ENCODE data around the gene TRMT2A.

The TRMT2A gene

DNA sequence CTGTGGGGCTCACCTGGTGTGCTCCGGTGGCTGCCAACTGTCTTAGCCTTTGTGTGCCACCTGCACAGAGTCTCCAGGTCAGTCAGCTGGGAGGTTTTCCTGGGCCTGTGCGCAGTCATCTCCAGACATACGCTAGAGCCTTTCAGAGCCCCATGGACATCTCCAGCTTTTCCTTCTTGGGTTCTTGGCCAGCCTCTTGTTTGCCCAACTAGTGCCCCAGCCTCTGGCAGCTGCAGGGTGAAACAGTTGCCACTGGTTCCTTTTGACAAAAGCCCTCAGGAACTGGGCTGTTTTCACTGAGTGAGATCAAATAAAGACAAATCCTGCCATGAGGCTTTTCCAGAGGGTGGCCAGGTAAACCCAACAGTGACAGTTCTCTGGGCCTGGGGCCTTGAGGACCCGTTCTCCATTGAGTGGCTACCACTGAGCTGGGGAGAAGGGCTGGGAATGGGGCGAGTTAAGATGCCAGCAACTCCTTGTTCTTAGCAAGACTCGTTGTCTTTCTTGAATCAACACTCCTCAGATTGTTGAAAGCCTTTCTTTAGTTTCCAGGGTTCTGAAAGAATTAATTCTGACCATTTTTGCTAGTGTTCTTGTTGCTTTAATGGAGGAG, 17.8 kb downstream of the TRMT2A start:
- no peak for DNase-seq

DNA sequence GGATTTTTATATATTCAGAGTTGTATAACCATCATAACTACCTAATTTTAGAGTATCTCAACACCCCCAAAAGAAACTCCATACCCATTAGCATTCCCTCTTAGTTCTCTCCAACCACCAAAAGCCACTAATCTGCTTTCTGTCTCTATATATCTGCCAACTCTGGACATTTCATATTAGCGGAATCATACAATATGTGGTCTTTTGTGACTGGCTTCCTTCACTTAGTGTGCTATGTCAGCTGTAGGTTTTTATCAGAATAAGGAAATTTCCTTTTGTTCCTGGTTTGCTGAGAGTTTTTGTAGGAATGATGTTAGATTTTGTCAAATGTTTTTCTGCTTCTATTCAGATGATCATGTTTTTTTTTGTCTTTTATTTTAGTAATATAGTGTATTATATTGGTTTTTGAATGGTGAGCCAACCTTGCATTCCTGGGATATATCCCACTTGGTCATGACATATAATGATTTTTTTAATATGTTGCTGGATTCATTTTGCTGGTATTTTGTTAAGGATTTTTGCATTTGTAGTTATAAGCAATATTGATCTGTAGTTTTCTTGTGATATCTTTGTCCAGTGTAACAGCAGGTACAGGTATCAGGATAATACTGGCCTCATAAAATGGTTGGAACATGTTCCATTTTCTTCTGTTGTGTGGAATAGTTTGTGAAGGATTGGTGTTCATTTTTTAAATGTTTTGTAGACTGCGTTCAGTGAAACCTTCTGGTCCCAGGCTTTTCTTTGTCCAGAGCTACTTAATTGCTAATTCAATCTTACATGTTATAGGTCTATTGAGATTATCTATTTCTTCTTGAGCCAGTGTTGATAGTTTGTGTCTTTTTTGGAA, 20.2 kb downstream of the TRMT2A start:
- no peak for DNase-seq

DNA sequence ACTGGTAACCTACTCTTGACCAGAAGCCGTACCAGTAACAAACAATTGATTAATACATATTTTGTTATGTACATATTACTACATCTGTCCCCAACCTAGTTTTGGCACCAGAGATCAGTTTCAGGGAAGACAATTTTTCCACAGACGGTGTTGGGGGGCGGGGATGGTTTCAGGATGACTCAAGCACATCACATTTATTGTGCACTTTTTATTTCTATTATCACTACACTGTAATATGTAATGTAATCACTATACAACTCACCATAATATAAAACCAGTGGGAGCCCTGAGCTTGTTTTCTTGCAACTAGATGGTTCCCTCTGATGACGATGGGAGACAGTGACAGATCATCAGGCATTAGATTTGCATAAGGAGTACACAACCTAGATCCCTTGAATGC, 21.5 kb downstream of the TRMT2A start:
- peak; percentile 55 for DNase-seq

DNA sequence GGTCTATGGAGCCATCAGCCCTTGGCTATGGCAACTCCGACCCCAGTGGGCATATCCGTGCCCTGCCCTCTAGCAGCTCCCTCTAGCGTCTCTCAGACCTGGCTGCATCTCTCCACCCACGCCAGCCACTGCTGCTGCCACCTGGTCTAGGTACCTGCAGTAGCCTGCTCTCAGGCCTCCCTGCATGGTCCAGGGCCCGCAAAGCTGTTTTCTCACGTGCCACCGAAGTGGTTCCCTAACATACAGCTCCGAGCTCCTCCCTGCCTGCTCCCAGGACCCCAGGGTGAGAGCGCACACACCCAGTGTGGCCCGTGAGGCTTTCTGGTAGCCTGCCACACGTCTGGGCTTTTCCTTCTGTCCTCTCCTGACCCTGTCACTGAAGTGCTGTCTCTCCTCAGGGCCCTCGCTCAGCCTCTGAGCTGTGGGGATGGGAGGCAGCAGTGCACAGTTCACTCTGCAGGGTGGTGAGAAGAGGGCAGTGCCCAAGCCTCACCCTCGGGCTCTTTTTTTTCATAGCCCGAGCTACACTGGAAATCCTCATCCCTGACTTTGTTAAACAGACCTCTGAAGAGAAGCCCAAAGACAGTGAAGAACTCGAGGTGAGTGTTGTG, 22.7 kb downstream of the TRMT2A start:
- DNase-seq, result no peak

DNA sequence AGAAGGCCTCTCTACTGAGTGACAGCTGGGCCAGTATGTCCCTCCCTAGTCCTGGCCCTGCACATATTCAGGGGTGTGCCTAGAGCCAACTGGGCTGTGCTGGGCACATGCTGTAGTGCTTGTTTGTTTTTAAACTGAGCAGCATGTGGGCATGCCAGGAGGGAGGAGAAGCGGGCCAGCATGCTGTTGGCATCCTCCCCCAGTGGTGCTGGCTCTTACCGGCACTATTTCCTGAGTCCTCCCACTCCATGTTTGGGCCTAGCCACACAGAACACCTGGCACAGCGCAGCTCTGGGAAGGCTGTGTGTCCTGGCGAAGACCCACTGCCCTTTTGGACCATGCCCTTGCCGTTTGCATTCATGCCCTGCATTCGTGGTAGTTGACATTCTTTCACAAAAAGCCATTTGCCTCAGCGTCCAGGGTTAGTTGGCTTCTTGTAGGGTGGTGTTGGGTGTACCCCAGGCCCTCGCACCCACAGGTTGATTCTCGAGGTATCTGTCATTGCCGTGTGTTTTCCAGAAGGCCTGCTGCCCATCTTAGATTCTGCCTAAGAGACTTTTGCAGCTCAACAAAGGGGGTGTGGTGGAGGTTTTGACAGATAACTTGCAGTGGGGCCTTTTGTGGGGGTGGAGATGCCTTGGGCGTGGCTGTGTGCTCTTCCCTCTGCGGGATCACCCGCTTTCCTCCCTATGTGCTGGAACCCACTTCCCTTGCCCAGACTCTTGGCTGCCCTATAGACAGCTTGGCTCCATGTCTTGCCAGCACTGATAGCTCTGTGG, 23.4 kb downstream of the TRMT2A start:
- no peak for DNase-seq

DNA sequence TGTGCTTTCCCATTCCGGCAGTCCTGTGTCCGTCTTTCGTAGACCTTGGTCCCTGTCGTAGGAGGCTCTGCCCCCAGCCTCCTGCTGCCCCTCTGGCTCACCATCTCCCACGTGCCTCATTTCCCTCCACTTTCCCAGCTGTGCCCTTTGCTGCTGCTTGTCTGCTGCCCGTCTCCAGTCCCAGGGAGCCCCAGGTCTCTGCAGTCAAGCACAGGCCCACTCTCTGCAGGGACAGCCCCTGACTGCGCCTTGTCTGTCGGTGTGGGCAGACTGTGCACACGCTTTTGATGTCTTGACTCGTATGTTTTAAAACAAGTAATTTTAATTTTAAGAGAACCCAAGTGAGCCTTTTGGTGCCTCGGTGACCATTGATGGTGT, 24.6 kb downstream of the TRMT2A start:
- no peak for DNase-seq

DNA sequence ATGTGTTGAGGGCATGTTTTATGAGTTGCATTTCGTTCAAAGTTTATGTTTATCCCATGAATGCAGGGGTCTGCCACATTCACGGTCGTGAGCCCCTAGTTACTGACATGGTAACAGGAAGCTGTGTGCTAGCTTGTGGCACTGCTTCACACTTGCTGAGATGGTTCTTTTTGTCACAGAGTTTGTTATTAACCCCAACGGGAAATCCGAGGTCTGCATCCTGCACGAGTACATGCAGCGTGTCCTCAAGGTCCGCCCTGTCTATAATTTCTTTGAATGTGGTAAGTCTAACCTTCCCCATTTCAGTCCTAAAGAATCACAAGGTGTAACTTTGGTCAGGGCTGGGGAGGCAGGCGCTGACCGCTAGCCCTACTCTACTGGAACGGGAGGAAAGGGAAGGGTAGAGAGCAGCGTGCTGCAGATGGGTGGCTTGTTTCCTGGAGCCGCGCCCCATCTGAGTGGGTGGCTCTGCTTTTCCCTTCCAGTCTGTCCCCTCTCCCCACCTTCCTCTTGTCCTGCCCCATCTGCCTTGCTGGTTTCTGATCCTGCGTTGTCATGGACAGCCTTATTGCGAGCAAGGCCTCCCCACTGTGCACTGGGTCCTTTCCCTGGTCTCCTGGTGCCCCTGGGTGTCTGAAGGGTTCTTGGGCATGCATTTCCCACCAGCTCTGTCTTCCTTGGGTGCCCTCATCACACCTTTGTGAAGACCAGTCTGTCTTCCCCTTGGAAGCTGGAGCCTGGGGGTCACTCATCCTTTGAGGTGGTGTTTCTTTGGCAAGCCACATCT, 25.1 kb downstream of the TRMT2A start:
- DNase-seq, result no peak

DNA sequence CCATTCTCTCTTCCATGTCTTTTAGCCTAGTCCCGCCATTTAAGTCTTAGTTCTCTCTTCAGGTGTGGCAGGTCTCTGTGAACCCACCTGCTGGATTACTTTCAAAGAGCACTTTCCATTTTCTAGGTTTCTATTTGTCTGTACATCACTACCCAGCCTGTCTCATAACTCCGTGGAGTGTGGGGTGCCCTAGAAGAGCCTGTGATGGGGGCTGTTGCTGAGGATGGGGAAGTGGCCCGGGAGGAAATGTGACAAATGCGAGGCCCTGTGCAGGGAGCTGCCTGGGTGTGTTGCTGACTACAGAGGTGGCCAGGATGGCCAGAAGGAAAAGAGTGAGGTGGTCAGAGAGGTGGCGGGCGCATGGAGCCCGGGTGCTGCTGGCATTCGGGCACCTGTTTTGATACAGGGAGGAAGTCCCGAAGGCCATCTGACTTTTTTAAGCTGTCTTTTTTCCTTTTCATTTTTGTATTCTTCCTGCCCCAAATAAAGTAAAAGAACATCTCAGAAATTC, 26.2 kb downstream of the TRMT2A start:
- DNase-seq, result no peak

DNA sequence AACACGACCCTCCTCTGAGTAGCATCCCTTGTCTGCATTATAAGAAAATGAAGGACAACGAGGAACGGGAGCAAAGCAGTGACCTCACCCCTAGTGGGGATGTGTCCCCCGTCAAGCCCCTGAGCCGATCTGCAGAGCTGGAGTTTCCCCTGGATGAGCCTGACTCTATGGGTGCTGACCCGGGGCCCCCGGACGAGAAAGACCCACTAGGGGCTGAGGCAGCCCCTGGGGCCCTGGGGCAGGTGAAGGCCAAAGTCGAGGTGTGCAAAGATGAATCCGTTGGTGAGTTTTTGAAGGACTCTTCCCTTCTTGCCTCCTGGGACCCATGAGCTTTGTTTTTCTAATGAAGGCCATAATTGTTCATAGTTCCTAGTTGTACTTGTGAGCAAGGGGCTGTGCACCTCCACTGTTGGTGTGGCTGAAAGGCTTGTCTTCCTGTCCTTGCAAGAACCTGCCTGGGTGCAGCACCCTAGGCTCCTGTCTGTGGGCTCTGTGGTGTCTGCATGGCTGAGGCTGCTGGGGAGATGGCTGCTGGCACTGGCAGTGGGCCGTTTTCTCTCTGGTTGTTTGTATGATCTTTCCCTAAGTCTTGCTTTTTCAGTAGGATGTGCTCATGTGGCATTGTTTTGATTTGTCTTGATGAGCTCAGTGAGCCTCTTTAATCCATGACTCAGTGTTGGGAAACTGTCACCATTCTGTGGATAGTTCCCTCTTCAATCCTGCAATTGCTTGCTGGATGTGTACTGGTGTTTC, 26.9 kb downstream of the TRMT2A start:
- DNase-seq, result no peak

DNA sequence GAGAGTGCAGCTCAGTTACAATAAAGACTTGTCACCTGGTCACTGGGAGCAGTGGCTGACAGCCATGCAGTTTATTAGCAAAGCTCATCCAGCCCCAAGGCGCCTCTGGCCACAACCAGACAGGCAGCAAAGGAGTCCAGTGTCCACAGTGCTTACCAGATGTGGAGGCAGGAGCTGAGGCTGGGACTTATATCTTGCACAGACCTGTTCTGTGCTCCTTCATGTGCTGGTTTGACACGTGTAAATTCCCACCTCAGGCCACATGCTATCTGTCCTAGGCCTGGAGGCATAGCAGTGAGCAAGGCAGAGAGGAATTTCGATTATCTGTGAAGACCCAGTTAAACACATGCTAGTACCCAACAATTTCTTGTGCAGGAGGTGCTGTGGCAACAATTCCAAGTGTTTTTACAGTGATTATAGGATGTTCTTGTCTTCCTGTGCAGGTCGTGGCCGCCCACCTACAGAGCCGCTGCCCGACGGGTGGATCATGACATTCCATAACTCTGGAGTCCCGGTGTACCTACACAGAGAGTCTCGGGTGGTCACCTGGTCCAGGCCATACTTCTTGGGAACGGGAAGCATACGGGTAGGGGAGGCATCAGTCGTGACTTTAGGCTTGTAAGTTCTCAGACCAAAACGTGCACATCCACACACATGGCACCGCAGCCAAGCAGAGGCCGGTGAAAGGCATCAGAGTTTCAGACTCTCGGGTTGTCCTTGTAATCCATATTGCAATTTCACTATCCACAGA, 27.6 kb downstream of the TRMT2A start:
- no peak for DNase-seq

DNA sequence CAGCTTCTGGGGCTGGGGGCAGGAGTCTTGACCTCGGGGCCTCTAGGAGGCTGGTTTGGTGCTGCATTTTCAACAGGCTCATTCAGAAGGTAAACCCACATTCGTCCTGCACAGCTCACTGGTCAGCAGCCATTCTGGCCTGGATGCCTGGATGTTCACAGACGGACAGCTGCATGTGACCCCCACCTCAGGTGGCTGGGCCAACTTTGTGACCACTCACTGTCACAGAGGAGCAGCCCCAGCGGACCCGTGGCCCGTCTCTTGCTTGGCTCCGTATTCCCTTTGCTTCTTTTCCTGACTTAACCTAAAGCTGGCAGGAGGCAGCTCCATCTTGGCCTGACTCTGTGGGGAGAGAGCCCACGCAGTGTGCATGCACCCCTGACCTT, 28.8 kb downstream of the TRMT2A start:
- no peak for DNase-seq

DNA sequence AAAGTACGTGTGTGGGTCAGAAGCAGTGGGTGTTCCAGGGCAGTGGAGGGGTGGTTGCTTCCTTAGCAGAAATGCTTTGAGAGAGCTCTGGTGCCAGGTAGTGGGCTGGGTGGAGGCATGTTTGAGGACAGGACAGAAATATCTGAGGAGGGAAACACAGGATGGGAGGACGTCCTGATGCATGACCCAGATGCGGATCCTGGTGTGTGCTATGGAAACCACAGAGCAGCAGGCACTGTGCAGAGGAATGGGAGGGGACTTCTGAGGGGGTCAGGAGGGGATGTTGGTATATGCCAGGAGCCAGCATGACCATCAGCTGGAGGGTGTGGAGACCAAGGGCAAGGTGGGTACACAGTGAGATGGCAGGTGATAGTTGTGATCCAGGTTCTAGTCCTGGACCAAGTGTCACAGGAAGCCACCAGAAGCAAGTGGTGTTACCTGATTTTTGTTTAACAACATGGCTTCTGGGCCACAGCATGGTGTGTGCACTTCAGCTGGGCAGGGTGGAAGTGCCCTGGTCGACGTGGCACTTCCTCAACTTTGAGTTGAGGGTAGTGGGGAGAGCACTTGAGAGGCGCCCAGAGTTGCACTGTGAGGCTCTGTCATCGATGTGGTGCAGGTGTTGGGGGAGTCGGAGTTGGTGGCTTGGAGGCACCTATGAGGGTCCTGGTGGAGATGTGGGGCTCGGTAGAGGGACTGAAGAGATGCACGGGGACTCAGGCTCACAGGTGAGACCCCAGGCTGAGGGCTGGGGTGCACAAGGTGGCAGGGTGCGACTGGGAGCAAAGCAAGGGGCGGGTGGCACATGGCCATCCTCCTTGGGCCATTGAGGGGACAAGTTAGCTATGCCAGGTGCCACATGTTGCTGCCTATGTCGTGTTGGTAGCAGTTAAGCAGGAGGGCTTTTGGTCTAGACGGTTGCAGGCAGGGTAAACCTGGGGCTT, 29.4 kb downstream of the TRMT2A start:
- no peak for DNase-seq

DNA sequence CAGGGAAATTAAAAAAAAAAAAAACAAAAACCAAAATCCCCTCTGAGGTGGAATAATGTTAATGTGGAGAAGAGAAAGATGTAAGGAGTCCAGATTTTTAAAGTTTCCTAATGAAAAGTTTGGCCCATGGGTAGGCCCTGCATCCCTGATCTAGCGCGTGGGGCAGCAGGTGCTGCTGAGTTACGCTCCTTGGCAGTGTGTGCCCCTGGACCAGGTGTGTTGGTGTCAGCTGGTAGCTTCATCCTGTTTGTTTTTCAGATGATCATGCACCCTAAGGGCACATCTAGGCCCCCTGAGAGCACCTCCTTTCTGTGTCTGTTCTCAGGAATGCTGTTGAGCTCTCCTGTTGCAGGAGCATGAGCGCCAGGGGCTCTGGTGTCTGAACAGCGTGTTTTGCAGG, 30.3 kb downstream of the TRMT2A start:
- DNase-seq, result no peak

DNA sequence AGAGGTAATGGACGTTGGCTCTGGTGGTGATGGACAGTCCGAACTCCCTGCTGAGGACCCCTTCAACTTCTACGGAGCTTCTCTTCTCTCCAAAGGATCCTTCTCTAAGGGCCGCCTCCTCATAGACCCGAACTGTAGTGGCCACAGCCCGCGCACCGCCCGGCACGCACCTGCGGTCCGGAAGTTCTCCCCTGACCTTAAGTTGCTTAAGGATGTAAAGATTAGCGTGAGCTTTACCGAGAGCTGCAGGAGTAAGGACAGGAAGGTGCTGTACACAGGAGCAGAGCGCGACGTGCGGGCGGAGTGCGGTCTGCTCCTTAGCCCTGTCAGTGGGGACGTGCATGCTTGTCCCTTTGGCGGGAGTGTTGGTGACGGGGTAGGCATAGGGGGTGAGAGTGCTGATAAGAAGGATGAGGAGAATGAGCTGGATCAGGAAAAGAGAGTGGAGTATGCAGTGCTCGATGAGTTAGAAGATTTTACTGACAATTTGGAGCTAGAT, 30.9 kb downstream of the TRMT2A start:
- no peak for DNase-seq

DNA sequence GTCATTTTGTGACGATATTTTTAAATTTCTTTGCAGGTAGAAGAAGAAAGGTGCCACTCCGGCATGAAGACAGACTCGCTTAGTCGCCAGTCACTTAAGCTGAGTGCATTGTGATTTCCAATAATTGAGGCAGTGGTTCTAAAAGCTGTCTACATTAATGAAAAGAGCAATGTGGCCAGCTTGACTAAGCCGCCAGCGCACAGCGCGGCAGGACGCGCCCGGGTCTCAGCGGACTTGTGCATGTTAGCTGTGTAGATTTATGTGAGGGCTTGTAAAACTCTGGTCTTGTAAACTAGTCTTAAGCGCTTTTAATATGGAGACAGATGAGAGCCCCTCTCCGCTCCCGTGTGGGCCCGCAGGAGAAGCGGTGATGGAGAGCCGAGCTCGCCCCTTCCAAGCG, 31.4 kb downstream of the TRMT2A start:
- no peak for DNase-seq

DNA sequence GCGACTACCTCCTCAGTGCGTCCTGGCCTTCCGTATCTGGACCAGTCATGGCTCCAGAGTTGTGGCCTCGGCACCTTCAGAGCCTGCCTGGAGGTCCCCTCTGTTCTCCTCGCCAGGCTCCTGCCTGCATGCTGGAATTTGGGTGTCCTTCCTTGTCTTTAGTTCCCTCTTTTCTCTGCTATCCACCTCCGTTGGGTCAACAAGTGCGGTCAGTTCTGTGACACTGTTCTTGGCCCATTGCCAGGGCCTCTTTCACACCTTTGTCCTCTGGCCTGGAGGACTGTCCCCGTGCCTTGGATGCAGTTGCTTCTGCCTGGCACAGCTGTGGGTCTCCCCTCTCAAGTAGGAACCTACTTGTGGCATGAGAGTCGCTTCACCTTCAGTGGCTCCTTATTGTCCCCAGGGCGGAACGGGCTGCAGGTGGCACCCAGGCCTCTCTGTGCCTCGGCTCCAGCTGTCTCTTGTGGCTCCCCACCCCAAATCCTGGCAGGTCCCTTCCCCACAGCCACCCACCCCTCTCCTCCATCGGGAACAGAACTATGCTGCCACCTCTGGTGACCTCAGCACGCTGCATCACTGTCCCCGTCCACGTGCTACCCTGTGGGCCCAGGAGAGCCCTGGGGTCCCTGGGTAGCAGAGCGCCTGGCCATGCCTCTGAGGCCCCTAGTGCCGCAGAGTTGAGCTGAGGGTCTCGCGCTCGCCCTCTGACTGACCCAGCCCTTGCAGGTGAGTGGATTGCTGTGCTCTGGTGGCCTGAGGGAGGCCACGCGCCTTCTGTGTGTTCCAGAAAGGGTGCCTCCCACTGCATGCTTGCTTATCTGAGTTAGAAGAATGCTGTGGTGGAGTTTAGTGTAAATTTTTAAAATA, 32.2 kb downstream of the TRMT2A start:
- DNase-seq, result peak; percentile 19

DNA sequence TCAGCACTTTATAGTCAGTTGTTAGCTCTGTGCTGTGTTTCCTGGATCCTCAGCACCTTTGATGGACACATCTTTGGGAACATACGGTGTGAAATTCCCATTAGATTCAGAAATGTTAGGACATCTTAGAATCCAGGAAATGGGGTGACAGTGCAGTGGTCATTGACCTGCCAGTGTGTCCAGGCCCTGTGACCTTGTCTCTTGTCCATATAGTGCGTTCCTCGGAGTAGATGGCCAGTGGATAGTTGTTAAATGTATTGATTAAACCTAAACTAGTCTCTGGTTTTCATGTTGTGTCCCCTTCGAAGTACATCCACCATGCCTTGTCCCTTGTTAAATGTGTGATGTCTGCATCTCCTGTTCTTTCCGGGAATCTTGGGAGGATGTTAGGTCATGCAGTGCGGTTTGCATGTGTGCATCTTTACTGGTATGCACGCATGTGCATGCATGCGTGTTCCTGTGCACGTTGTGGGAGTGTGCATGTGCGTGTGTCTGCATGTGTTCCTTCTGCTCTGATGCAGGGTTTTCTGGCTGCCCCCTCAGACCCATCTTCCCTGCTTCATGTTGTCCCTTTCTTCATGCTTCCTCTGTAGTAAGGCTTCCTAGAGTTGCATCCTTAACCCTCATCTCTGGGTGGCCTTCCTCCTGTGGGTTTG, 33.0 kb downstream of the TRMT2A start:
- no peak for DNase-seq

Measured in activated naive CD4-positive, alpha-beta T cell treated with Interleukin-2 at 50 U/mL for 16 hours (primary cell).